Right ventricle myocardium inferior (tissue), 1 donor: ENCODE measurements around the gene SLC44A2. TPM values are rescaled to one million over a fixed set of nuclear protein-coding genes. Genes with fewer than 3 reads are reported as not detected.
"Not testable (repeated sequence)": the region's sequence is repeated elsewhere in the genome, so short reads cannot be mapped to it uniquely, and the experiment has no call there.

ENCODE experiments used
- ATAC-seq: fragments of 200-7000 bp; cut with Tn5 transposase; one replicate; pipeline ENCODE4 v1.9.1; 2020; ENCODE audit warnings: mild to moderate bottlenecking, moderate library complexity
- DNase-seq: peaks from one replicate; pipeline ENCODE4 v3.0.0; 2021; ENCODE audit errors: missing footprints
- intact Hi-C: fragments of 100-400 bp; cut with DNase I; formaldehyde crosslinking; loops from one replicate; pipeline ENCODE4 v1.11.0; 2022
- total RNA-seq: library from RNA; stranded (reverse); fragmentation: NEBNext Ultra II Directional; extraction: Animal tissue kit (Norgen Biotek cat#: 25700); gene quantifications from one replicate; pipeline ENCODE4 v1.2.1, GENCODE V29; 2021
- donor health status: DM: no; HTN: yes; CAD: no; lungs with severe emphysema.

The SLC44A2 gene
- total RNA-seq, 1 donor from 2014 or later = 71.4 TPM

DNA sequence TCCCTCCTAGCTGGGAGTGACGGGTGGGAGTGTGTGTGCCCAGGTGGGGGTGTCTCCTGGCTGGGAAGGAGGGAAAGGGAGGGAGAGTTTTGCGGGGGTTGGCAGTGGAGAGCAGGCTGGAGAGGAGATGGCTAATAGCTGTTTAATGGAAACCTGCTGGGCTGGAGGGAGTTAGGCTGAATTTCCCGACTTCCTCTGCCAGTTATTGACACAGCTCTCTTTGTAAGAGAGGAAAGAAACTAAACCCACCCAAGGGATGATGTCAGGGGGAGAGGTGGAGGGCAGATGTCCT, 18.6 kb downstream of the SLC44A2 start:
- ATAC-seq (no peak), DNase-seq (no peak)
- intact Hi-C loops = loop anchor here (1.0 kb wide), 1 partner anchor 63 kb away; no protein-coding TSS in a partner anchor

DNA sequence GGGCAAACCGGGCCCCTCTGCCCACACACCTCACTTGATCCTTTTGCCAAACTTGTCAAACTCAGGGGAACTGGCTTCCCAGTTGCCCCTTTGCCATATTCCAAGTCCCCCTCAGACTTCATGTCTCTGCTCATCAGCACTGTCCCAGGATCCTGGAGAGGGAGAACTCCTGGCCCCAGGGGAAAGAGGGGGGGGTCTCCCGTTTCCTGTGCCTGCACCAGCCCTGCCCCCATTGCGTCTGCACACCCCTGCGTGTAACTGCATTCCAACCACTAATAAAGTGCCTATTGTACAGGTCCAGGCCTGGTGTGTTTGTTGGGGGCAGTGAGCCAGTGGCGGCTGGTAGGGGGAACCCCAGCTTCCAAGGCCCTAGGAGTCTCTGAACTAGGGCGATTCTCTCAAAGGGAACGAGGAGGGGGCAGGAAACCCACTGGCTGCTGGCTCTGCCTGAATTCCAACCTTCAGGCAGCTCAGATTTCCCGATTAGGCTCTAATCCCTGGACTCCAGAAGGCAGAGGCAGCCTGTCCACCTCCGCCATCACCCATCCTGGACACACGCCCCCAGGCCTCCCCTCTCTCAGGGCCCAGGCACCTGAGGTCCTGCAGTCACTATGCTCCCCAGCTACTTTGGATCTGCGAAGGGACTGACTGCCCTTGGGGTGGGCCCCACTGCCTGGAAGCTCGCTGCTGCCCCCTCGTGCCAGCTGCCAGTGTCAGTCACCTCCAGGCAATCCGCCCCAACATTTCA, 19.1 kb downstream of the SLC44A2 start:
- ATAC-seq = peak; percentile 89
- peak; percentile 89 for DNase-seq

DNA sequence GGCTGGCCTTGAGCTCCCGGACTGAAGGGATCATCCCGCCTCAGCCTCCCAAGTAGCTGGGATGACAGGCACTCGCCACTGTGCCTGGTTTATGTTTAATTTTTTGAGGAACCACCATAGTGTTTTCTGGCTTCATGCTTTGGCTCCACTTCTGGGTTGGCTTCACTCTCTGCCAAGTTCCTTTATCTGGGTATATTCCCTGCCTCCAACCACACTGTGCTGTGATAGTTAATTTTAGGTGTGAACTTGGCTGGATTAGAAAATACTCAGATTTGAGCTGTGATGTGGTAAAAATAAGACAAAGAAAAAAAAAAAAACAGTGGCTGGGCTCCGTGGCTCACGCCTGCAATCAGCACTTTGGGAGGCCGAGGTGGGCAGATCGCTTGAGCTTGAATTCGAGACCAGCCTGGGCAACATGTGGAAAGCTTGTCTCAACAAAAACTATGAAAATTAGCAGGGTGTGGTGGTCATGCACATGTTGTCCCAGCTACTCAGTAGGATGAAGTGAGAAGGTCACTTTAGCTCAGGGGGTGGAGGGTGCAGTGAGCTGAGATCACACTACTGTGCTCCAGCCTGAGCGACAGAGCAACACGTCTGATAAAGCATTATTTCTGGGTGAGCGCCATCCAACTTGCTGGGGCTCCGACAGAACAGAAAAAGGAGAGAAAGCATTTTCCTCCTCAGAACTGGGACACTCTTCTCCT, 21.3 kb downstream of the SLC44A2 start:
- intact Hi-C loops = no loop called here
- no peak for DNase-seq
- ATAC-seq = peak; percentile 35

More for the DNA sequence above, 19.1 kb downstream of the SLC44A2 start:
- intact Hi-C loops = loop anchor here (1.0 kb wide), 1 partner anchor 63 kb away; no protein-coding TSS in a partner anchor

DNA sequence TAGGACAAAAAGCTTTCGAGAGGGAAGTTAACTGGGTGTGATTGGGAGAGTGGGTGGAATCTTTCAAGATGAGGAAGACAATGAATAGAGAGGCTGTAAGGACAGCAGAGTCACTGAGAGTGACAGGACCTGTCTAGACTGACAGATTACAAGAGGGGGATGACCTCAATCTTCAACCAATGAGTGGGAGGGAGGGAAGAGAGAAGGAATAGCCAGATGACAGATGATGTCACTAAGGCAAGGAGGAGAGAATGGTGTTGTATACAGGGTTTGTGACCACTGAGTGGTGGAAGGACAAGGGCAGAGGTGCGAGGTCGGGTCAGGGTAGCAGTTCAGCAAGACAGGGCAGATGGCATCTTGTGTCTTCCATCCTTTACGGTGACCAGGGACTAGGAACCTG, 23.0 kb downstream of the SLC44A2 start:
- DNase-seq (no peak), ATAC-seq (no peak)
- intact Hi-C loops = no loop called here

DNA sequence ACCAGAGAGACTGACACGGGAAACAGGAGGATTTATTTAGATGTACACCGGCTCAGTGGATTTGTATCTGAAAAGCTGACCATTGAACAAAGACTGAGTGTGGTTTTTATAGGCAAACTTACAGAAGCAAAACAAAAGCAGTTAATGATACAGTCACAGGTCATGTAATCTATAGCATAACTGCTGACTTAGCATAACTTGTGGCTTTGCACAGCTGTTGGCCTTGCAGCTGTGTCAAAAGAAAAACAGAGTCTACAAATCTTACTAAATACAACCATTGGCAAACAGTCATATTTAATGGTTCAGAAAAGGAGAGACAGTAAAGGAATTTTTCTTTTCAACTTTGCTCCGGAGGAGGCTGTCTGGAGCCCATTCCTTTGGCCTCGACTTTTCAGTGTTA, 26.5 kb downstream of the SLC44A2 start:
- DNase-seq (no peak), ATAC-seq (no peak)
- intact Hi-C loops = loop anchor here (5.0 kb wide), 2 partner anchors 40 to 85 kb away; partner anchors contain the start of genes CDKN2D and KRI1

DNA sequence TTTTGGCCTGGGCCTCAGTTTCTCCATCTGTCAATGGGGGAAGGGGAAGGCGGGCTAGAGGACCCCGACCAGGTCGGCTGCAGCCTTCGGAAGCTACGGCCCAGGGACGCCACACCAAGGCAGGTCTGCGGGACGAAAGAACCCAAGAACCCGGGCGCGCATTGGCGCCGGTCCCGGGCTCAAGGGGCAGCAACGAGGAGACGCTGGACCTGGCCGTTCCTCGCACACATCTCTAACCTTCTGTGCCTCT, 28.1 kb downstream of the SLC44A2 start:
- DNase-seq (no peak), ATAC-seq (no peak)
- intact Hi-C loops = loop anchor here (5.0 kb wide), 2 partner anchors 39 to 86 kb away; partner anchors contain the start of genes CDKN2D and KRI1

DNA sequence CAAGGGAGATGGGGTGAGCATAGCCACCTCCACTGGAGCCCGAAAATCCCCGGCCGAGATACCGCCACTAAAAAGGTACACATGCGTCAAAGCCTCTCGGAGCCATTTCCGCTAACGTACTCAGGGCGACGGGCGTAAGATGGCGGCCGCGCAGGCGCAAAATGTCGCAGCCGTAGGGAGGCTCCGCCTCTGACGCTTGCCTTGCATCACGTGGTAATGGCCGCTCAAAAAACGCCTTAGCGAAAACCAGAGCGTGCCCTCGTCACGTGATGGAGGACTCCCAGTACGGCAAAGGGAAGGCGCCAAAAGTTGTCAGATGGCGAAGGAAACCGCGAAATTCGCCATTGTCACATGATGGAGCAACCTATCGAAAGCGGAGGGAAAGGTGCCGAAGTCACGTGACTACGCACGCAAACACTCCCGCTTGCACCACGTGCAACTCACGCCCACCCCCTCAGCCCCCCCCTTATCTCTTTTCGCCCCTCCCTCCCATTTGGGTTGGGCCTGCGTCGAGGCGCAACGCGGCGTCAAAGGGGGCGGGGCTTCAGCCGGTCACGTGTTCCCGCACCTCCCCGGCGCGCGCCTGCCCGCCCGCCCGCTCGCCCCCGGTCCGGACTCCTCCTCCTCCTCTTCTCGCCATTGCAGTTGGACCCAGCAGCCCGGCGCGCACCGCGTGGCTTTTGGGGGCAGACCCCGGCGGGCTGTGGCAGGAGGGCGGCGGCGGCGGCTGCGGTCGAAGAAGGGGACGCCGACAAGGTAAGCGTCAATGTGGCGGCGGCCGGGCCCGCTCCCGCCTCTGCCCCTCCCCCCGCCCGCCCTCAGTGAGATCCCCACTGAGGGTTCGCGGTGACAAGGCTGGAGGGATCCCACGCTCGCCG, 28.6 kb downstream of the SLC44A2 start, which contains the start of gene ILF3:
TSS of gene ILF3 (plus strand) at position 615 of the 878 bp plus-strand sequence. CDS start 16,260 bp downstream, outside the sequence.
- peak; percentile 94 for ATAC-seq
- peak; percentile 100 for DNase-seq
- intact Hi-C loops = loop anchor here (5.0 kb wide), 2 partner anchors 38 to 87 kb away; partner anchors contain the start of genes CDKN2D and KRI1

DNA sequence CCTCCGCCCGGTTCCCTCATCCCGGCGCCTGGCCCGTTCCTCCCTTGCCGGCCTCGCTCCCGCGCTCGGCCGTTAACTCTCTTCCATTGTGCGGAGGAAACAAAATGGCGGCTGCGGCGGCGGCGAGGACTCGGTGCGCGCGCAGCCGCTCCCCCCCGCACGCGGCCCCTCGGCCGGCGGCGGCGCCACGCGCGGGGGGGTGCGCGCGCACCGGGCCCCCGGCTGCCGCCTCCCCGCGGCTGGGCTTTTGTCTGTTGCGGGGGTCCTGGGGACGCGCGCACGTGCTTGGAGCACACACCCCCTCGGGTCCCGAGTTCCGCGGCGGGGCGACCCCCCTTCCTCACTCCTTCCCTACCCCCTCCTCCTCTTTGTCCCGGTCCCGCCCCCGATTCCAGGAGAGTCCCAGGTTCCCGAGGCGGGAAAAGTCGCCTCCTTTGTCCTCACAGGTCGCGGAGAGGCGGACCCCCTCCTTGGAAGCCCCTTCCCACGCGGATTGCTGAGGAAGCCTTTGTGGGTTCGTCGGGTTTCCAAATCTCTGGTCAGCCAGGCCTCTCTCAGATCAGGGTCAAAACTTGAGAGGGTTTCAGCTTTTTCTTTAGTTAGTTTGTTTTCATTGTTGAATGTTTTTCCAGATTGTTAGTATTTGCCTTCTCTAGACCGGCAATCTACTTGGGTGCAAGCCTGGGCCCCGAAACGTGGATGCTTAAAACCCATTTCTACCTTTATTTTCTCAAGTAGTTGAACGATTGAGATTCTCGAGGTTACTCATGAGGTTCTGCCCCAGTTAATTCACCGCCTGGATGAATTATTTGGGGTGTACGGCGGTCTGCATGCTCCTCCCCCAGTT, 29.5 kb downstream of the SLC44A2 start:
- DNase-seq (peak; percentile 73), ATAC-seq (peak; percentile 20)
- intact Hi-C loops = loop anchor here (5.0 kb wide), 2 partner anchors 37 to 88 kb away; partner anchors contain the start of genes CDKN2D and KRI1

DNA sequence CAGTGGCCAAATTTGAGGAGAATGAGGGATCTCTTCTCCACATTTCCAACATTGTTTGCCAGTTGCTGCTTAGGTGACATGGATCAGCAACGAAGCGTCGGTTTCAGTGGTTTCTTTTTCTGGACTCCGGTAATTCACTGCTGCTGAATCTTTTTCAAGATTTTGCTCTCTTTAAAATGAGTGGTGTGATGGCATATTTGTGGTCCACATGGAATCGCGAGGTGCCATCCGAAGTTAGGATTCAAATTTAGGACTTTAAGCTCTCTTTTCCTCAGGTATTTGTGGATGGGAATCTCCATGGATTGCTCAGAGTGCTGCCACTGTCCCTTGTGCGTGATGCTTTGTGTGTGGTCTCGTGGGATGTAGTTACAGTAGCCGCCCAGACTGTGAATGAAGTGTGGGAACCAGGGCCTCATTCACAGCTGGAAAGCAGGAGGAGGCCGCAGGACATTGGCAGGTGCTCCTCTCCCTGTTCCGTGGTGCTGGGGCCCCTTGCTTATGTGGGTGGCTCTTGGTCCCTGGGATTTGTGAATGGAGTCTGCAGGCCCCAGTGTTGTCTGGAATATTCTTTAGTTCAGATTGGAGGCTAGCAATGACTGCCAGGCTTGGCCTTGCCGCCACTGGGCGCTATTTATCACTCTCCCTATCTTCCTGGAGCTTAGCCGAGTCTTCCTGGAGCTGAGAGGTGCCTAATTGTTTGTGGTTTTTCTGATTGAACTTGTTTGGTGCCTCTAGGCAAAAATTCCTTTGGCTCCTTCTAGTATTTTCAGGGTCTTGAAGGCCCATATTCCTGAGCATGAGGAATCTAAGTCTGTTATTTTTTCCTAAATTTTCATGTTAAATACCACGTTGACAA, 30.3 kb downstream of the SLC44A2 start:
- no peak for ATAC-seq
- intact Hi-C loops = no loop called here
- no peak for DNase-seq

DNA sequence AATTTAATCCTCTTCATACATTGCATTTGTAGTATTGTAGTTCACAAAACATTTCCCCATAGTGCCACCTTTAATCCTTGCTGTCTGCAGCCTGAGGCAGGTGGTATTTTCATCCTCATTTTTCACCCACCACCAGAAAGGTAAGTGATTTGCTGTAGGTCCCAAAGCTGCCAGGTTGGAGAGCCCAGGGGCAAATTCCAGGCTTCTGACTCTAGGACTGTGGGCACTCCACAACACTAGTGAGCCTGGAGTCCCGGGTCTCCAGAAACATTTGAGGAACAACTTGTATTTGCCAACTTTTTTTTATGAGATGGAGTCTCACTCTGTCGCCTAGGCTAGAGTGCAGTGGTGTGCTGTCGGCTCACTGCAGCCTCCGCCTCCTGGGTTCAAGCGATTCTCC, 35.0 kb downstream of the SLC44A2 start:
- intact Hi-C loops = no loop called here
- no peak for DNase-seq
- ATAC-seq = no peak

DNA sequence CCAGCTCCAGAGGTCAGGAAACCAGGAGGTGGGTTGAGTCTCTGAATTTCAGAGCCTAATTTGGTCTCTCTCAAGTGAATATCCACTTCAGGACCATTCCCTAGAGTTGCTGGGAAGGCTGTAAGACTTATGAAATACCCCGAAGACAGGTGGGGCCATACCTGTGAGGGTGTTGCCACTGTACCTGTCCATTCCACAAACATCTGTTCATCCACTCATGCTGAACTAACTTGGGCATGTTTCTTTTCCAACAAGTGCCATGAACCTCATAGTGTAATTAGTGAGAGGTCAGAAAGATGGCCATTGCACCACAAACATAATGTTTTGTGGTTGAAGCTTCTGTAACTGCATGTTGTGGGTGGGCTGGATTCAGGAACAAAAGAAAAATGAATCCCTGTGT, 36.6 kb downstream of the SLC44A2 start:
- DNase-seq (no peak), ATAC-seq (no peak)
- intact Hi-C loops = no loop called here

DNA sequence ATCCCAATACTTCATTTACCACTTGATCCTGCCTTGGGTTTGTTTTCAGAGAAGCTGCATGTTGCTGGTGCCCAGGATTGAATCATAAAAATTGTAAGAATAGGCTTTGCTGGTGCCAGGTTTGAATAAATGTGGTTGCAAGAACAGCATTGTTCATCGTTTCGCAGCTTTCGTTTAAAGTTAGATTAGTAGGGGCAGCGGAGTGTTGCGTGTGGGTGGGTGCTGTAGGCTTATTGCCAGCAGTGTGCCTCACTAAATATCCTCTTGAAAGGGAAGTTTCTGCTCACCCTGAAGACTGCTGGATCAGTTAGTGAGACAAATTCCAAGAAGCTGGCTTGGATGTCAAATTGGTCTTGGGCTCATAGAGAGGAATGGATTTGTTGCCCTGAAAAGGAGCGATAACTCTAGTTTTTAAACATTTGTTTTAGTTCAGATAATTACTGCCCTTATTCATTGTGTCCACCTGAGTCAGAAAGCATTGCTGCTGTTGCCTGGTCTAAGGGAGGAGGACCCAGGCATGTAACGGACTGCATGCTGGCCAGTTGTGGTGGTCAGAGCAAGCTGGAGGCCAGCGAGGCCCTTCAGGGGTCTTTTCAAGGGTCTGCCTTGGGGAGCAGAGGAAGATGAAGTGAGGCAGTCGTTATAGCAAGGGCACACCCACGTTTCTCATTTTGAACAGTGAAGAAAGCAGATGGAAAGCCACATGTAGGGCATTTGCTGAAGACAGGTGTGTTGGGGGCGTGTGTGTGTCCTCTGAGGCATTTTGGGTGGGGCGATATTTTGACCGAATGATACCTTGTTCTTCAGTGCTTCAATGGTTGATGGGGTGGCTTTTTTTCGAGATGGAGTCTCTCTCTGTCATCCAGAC, 37.3 kb downstream of the SLC44A2 start:
- no peak for ATAC-seq
- intact Hi-C loops = no loop called here
- no peak for DNase-seq

DNA sequence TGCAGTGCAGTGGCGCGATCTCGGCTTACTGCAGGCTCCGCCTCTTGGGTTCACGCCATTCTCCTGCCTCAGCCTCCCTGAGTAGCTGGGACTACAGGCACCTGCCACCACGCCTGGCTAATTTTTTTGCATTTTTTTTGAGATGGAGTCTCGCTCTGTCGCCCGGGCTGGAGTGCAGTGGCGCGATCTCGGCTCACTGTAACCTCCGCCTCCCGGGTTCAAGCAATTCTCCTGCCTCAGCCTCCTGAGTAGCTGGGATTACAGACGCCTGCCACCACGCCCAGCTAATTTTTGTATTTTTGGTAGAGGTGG, 37.9 kb downstream of the SLC44A2 start:
- DNase-seq, ATAC-seq, intact Hi-C loops: not testable (repeated sequence)

DNA sequence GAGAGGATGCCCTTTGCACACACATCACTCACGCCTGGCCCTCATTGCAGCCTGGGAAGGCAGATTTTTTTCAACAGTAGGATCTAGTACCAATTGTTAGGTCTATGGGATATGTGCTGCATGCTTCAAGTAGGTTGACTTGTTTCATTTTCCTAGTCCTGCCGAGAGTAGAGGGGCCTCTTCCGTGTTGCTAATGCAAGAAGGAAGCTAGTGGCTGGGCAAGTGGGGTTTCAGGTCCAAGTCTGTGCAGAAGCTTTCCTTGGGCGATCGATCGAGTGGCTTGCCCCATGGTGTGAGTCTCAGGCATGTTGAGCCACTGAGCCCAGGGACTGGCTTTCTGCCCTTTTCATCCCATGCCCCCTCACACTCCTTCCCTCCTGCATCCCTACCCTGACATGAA, 42.5 kb downstream of the SLC44A2 start:
- DNase-seq = no peak
- intact Hi-C loops = no loop called here
- ATAC-seq = no peak

DNA sequence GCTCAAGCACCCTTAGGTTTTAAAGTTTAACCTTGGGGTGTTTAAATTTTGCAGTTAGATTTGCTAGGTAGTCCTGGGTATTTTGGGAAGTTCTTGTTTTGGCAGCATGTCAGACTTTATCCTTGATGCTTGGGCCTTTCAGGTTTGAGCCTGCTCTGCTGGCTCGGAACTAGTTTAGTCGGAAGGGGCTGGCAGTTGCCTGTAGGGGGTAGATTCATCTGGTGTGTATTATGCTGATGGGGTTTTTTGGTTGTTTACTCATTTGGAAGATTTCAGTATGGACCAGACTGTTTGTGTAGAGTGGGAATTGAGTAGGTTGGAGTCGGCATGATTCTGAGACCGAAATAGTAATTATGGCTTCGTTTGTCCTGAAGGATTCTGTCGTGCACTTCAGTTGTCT, 43.9 kb downstream of the SLC44A2 start:
- intact Hi-C loops = no loop called here
- no peak for DNase-seq
- ATAC-seq = no peak

DNA sequence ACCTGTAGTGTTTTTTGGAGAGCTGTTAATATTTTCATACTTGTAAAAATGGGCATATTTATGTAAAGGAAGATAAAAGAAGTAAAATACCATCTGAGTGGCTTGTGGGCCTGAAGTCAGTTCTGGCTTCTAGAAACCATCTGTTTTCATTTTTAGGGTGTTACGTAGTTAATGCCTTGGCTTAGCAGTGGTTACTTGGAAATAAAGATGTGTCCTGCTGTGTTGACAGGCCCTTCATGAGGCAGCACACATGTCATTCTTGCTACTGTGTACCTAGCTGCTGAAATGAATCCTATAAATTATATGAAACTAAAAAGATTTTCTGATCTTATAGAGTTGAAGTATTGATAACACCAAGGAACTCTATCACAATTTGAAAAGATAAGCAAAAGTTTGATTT, 44.8 kb downstream of the SLC44A2 start:
- ATAC-seq (peak; percentile 53), DNase-seq (no peak)
- intact Hi-C loops = no loop called here
